ENCODE measurements around the gene TNC. TPM values are rescaled to one million over a fixed set of nuclear protein-coding genes. Genes with fewer than 3 reads are reported as not detected.

The TNC gene
- total and polyA plus RNA-seq, 2 donors (not counting 3 experiments of a cell fraction or from before 2014, with no cell fraction given): 0.29 TPM; not detected in 1

- no peaks in the 10 kb centered on the region for H3K27me3 ChIP-seq (ENCODE audit: control insufficient read depth in 2 of 2, insufficient read depth in 2 of 2, low read length in 2 of 2)
- H3K9me1 ChIP-seq (replicated peaks; ENCODE audit: control insufficient read depth, extremely low read depth, insufficient read depth, low read length): no peaks in the 10 kb centered on the region
- H4K20me1 ChIP-seq (replicated peaks; ENCODE audit: control insufficient read depth, extremely low read depth, insufficient read depth, low read length): no peaks in the 10 kb centered on the region
- BruUV-seq (replicated peaks): no TSS peak
- no peak overlapping the region for H2AFZ ChIP-seq (ENCODE audit: low read depth, low read length)
- no peak overlapping the region for H3K9ac ChIP-seq (replicated peaks; ENCODE audit: extremely low read depth, insufficient read depth, low read length)
- no peak for FAIRE-seq
- DNase-seq (ENCODE audit: low read depth, low spot score): no peak
- no peaks in the 10 kb centered on the region for H3K79me2 ChIP-seq (ENCODE audit: control insufficient read depth, insufficient read depth, low read length)
- H3K4me1 ChIP-seq (ENCODE audit: control insufficient read depth, extremely low read depth, insufficient read depth, low read length): no peaks in the 10 kb centered on the region
- POLR2A ChIA-PET: no interaction called here
- TF ChIP-seq POLR2AphosphoS5 (IDR thresholded peaks at IDR 0.05; ENCODE audit: insufficient read depth, low read depth, low read length): no peak
- peak; percentile 19 for TF ChIP-seq JUN (IDR thresholded peaks at IDR 0.05; ENCODE audit: borderline replicate concordance, insufficient read depth, insufficient read length, low read depth)
- CTCF ChIA-PET: no interaction called here
- dilution Hi-C loops (cut with MboI; ENCODE audit: extremely low pct_ligation_motif_present, low sequenced_read_pairs) (no loop called here), intact Hi-C loops (cut with micrococcal nuclease) (no loop called here)
- no peaks in the 10 kb centered on the region for H3K9me3 ChIP-seq (replicated peaks; ENCODE audit: control insufficient read depth, insufficient read depth, low read length)
- no peaks in the 10 kb centered on the region for H3K36me3 ChIP-seq (ENCODE audit: control insufficient read depth in 2 of 2, extremely low read depth in 1 of 2, insufficient read depth in 2 of 2, low read length in 2 of 2)
- no peak overlapping the region for H3K4me2 ChIP-seq (ENCODE audit: insufficient read depth, low read length)
- H3K27ac ChIP-seq (ENCODE audit: insufficient read depth, low read depth, low read length): no peak overlapping the region
- H3K4me3 ChIP-seq (replicated peaks in 1 of 3; ENCODE audit: insufficient read depth in 1 of 3, low read depth in 1 of 3, low read length in 3 of 3): no peak overlapping the region
Observed at GRCh38 chr9:115114546-115114945, 3.4 kb downstream of the TNC start.

- FAIRE-seq (no peak), DNase-seq (ENCODE audit: low read depth, low spot score) (no peak)
- Histone ChIP-seq H3K9me1 (replicated peaks; ENCODE audit: control insufficient read depth, extremely low read depth, insufficient read depth, low read length) (no peaks in the 10 kb centered on the region), H3K4me2 (ENCODE audit: insufficient read depth, low read length) (no peak overlapping the region), H3K36me3 (ENCODE audit: control insufficient read depth in 2 of 2, extremely low read depth in 1 of 2, insufficient read depth in 2 of 2, low read length in 2 of 2) (no peaks in the 10 kb centered on the region), H3K9me3 (replicated peaks; ENCODE audit: control insufficient read depth, insufficient read depth, low read length) (no peaks in the 10 kb centered on the region), H3K9ac (replicated peaks; ENCODE audit: extremely low read depth, insufficient read depth, low read length) (no peak overlapping the region), H2AFZ (ENCODE audit: low read depth, low read length) (no peak overlapping the region), H4K20me1 (replicated peaks; ENCODE audit: control insufficient read depth, extremely low read depth, insufficient read depth, low read length) (no peaks in the 10 kb centered on the region), H3K4me1 (ENCODE audit: control insufficient read depth, extremely low read depth, insufficient read depth, low read length) (no peaks in the 10 kb centered on the region), H3K79me2 (ENCODE audit: control insufficient read depth, insufficient read depth, low read length) (no peaks in the 10 kb centered on the region), H3K27ac (ENCODE audit: insufficient read depth, low read depth, low read length) (no peak overlapping the region), H3K27me3 (ENCODE audit: control insufficient read depth in 2 of 2, insufficient read depth in 2 of 2, low read length in 2 of 2) (no peaks in the 10 kb centered on the region), H3K4me3 (replicated peaks in 1 of 3; ENCODE audit: insufficient read depth in 1 of 3, low read depth in 1 of 3, low read length in 3 of 3) (no peak overlapping the region)
- dilution Hi-C loops (cut with MboI; ENCODE audit: extremely low pct_ligation_motif_present, low sequenced_read_pairs): no loop called here
- intact Hi-C loops (cut with micrococcal nuclease): no loop called here
- ChIA-PET CTCF (no interaction called here), POLR2A (no interaction called here)
- BruUV-seq (replicated peaks): no TSS peak
- no peak for TF ChIP-seq FOS (IDR thresholded peaks at IDR 0.05; ENCODE audit: borderline replicate concordance, insufficient read depth, low read length)
- no peak for TF ChIP-seq MYC (IDR thresholded peaks at IDR 0.05; ENCODE audit: low read depth, low read length)
- TF ChIP-seq POLR2AphosphoS5 (IDR thresholded peaks at IDR 0.05; ENCODE audit: insufficient read depth, low read depth, low read length): no peak
- TF ChIP-seq JUN (IDR thresholded peaks at IDR 0.05; ENCODE audit: borderline replicate concordance, insufficient read depth, insufficient read length, low read depth): no peak
- no peak for TF ChIP-seq CTCF (IDR thresholded peaks at IDR 0.05; ENCODE audit: extremely low read depth in 1 of 2, insufficient read depth in 1 of 2, low read depth in 1 of 2, low read length in 2 of 2)
- no peak for TF ChIP-seq EZH2 (IDR thresholded peaks at IDR 0.05; ENCODE audit: borderline replicate concordance, low read depth, low read length, severe bottlenecking)
- TF ChIP-seq GATA2 (IDR thresholded peaks at IDR 0.05; ENCODE audit: insufficient read depth, insufficient read length, low read depth, low read length): no peak
Observed at GRCh38 chr9:115114084-115114483, 3.9 kb downstream of the TNC start.

Measured in endothelial cell of umbilical vein (primary cell).